Stimulated activated CD8-positive, alpha-beta memory T cell treated with anti-CD3 and anti-CD28 coated beads, Interleukin-4, amount 100 ng/mL, for 24 hours (primary cell): ENCODE data around the gene ST6GALNAC6.
"Not testable (repeated sequence)": the region's sequence is repeated elsewhere in the genome, so short reads cannot be mapped to it uniquely, and the experiment has no call there.

Experiments used
- DNase-seq: peaks from one replicate; pipeline ENCODE4 v3.0.0-alpha.2; 2020; ENCODE audit warnings: low read depth

The ST6GALNAC6 gene

DNA sequence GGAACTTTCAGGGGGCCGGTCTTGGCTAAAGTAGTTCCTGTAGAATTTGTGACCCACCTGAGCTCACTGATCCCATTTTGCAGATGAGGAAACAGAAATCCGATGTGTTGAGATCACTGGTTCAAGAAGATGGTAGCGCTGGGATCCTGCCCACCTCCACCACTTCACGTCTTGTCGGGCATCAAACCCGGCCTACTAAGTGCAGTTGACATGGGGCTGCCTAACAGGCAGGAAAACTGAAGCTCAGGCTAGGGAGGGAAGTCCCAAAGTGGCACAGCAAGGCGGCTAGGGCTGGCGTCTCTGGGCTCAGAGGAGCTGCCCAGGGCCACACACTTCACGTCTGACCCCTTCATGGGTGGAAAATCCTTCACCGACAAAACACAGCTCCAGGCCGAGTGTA, 44.4 kb downstream of the ST6GALNAC6 start:
- no peak for DNase-seq

DNA sequence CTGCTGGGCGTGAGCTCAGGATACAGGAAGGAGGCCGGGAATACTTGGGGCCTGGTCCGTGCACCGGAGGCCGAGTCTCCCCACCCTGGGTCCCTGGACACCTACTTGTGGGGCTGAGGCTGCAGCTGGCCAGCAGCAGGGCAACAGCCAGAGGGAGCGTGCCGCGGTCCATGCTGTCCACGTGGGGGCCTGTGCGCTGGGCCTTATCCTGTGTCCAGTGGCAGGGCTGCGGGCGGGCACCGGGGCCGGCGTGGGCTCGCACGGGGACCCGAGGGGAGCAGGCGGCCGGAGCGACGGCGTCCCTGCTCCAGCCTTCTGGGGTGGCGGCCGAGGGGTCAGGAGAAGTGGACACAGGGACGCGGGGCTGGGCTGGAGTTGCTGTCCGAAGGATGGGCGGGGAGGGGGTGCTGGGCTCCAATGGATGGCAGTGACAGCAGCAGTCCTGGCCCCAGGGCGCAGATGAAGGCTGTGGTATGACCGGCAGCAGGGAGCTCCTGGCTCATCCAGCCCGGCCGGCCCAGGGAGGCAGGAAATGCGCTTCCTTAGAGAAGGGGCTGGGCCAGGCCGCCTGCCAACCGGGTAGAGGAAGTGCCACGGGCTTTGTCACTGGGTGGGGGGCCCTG, 45.1 kb downstream of the ST6GALNAC6 start, which contains the start of gene ENG:
ENG (minus strand) TSS at position 475 of the 623 bp plus-strand sequence; CDS start at position 172, 303 bp downstream.
- no peak for DNase-seq

DNA sequence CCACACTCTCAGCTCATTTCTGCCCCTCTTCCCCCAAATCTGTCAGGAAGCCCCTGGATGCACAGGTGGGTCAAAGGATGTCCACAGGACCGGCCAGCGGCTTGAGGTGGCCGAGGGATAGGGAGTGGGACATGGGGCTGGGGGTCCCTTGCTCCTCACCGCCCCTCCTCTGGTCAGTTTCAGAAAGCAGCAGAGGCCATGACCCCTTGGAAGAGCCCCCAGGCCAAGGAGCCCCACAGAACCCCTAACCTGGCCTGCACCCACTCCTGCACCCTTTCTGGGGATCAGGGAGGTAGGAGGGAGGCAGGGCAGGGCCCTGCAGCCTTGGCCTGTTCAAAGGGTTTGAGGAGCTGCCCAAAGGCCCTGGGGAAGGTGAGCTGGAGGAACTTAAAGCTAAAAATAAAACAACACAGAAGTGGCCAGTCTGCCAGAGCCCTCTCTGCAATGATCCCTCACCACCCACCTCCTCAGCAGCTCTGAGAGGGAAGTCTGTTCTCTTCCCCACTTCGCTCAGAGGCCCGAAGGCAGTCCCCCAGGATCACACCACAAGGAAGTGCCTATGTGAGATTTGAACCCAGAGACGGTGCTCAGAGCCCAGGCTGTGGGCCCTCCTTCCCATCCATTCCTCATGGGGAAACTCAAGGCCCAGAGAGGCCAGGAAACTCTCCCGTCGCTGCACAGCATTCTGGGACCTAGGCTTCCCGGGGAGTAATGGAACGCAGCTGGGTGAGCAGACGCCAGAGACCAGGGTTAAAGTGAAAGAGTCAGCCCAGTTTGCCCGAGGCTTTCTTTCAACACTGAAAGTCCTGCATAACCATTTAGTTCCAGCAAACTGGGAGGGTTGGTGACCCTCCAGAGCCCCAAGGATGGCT, 45.9 kb downstream of the ST6GALNAC6 start:
- DNase-seq, result no peak

DNA sequence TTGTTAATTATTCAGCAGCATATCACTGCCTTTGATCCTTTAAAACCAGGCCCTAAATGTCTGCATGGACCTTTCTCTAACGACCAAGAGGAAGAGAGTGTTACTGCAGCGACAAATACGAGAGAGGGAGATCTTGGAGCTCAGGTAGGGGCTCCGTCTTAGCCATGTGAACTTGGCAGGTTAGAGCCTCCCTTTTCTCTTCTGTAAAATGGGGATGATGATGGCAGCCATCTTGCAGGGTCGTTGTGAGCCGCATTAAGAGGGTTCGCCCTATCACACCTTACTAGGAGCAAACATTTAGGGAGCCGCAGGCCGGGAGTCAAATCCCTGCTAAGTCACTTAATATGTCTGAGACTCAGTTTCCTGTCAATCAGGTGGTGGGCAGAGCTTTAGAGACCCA, 46.6 kb downstream of the ST6GALNAC6 start:
- no peak for DNase-seq

DNA sequence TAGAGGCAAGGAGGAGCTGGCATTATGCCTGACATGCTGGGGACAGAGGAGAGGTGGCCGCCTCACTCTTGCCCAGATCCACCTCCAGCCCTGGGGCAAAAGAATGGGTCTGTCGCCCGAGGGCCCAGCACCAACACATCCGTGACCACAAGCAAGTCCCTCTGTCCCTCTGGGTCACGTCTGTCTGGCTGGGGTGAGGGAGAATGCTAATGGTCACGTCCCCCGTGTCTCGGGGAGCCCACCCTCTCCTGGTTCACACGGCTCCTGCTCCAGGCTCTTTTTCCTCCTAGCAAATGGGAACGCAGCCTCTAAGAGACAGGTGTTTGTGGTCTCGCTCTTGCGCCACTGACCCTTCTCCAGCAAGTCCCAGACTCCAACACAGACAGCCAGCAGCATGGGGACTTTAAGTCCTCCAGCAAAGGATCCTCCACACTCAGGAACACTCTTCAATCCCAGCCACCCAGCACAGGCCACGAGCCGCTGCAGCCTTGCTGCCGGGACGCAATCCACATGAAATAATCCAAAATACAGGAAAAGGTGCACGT, 49.0 kb downstream of the ST6GALNAC6 start:
- DNase-seq, result no peak

DNA sequence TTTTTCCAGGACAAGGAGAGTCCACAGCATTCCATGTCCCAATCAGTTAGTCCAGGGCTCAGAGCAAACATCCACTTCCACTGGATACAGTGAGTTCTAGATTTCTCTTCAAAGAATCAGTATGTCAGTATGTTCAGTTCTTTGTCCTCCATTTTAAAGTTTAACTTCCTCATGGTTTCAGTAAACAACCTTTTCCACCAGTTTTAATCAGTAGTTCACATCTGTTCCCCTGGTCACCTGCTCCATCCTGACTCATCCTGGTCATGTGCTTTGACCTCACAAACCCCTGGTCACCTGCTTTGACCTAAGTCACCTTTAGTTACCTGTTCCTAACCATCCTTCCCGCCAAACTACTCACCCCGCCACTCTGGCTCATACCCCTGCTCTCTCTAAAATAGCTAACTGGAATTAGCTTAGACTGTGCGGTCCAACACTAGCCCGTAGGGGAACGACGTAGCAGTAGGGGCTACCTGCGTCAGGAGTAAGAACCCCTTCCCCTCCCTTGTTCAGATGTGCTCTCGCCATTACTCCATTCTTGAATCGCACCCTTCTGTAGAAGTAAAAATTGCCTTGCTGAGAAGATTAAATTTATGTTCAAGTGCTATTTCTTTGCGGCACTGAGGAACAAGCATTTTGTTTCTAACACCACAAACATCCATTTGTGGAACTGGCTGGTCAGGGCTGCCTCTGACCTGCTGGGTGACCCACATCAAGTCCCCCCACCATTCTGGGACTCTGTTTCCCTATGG, 50.5 kb downstream of the ST6GALNAC6 start:
- no peak for DNase-seq

DNA sequence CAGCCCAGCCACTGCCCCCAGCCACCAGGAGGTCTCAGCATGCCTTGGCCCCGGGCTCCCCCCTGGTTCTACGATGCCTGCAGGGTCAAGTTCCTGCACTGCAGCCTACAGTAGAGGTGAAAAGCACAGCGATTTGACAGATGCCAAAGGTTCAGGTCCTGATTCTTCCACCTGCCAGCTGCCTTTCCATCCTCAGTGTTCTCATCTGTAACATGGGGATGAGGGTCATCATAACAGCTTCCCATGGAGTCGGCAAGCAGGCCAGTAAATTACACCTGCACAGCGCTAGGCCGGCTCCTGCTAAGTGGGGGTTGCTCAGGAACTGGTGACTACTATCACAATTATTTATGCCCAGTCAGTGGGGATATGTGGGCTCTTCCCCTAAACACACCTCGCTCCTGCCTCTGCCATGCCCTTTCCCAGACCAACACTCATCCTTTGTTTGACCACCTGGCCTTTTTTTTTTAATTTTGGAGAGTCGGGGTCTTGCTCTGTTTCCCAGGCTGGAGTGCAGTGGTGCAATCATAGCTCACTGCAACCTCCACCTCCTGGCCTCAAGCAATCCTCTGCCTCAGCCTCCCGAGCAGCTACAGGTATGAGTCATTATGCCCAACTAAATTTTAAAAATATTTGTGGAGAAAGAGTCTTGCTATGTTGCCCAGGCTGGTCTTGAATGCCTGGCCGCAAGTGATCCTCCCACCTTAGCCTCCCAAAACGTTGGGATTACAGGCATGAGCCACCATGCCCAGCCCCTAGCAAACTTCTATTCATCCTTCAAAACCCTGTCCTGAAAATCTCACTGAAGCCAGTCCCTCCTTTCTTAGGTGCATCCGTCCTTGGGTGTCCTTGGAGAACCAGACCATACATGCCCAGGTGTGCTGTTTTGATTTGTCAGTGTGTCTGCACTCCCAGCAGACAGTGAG, 51.3 kb downstream of the ST6GALNAC6 start:
- DNase-seq, result no peak

DNA sequence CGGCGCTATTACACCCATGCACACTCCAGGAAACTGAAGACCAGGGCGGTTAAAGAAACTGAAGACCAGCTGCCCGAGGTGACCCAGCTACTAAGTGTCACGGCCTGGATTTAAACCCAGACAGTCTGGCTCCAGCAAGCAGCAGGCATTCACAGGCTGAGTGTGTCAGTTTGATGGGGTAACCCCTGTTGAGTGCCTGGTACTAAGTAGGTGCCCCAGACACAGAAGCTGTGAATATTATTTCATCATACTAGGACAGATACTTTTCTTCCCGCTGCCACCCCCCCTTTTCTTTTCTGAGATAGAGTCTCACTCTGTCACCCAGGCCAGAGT, 52.3 kb downstream of the ST6GALNAC6 start:
- no peak for DNase-seq

DNA sequence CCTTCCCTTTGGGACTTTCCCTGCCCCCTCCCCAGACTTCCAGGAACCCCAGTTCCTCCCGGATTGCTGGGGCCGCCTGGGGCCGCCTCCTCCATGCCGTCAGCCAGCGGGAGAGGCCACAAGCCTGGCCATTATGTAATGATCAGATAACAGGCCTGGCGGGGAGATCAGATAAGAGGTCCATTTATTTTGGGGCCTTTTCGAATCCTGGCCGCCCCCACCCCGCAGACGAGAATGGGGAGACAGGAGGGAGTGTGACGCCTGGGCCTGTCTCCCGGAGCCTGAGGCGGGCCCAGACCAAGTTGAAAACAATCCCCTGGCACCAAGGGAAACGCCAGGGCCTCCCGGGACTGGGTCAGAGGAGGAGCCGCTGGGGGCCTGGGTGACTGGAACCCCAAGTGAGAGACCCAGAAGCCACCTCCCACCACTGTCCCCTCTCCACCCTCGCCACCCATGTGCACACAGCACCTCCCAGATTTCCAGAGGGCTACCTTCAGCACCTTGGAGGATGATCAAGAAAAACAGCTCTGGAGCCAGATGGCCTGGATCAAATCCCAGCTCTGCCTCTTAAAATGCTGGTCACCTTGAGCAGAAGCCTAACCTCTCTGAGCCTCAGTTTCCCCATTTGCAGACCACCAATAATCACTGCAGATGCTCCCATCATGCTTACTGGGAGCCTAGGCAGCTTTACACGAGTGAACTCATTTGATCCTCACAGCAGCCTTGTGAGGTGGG, 52.8 kb downstream of the ST6GALNAC6 start:
- DNase-seq, result no peak

DNA sequence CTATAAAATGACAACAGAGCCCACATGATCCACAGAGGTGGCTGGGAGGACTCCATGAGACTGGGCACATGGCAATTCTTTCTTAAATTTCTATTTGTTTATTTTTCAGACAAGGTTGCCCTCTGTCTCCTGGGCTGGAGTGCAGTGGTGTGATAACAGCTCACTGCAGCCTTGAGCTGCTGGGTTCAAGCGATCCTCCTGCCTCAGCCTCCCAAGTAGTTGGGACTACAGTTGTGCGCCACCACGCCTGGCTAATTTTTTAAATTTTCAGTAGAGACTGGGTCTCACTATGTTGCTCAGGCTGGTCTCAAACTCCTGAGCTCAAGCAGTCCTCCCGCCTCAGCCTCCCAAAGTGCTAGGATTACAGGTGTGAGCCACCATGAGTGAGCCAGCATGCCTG, 53.8 kb downstream of the ST6GALNAC6 start:
- DNase-seq, result not testable (repeated sequence)

DNA sequence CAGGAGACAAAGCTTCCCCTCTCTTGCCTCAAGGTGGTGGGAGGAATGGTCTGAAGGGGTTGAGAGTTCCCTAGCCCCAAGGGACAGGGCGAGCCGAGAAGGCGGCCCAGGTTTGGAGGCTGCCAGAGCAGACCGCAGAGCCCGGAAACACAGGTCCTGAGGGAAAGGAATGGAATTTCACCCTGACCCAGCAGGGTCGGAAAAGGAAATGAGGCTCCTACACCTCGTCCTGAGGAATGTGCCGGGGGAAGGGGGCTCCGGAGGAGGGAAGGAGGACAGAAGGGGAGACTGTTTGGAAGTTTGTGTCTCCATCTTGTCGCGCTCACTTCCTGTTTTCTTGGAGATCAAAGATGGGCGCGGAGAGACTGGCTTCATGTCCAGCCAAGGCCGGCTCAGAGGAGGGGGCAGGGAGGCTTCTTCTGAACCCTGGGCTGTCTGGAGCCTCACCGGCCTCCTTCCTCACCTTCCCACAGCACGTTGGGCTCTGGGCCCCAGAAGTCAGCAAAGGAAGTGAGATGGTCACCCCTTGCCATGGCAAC, 54.5 kb downstream of the ST6GALNAC6 start:
- DNase-seq, result no peak

DNA sequence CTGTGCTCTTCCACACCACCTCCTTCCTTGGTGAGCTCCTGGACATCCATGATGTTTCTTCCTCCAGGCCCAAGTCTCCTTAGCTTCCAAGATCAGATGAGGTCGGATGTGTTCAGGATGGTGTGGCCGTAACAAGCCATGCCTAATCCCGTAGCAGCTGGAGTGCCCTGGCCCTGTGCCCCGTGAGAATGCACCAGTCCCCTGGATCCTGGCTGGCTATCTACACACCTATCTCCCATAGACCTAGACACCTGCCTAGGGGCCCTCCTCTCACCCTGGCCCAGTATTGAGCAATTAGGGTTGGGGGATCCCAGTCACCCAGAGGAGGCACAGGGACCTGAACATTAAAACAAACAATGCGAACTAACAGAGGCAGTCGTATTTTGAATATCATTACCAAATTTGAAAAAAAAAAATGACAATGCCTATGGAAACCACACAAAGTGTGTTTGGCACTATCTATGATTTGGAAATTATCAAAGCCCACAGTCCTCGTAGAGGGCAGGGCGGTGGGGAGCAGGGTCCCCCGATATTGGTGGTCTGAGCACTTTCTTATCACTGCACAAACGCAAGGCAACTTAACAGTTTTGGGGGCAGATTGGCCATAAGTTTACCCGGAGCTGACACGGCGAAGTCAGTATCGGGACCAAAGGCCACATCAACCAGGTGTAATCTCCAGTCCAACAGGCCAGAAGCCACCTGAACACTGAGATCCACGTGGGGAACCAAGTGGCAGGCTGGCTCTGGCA, 58.1 kb downstream of the ST6GALNAC6 start:
- no peak for DNase-seq

DNA sequence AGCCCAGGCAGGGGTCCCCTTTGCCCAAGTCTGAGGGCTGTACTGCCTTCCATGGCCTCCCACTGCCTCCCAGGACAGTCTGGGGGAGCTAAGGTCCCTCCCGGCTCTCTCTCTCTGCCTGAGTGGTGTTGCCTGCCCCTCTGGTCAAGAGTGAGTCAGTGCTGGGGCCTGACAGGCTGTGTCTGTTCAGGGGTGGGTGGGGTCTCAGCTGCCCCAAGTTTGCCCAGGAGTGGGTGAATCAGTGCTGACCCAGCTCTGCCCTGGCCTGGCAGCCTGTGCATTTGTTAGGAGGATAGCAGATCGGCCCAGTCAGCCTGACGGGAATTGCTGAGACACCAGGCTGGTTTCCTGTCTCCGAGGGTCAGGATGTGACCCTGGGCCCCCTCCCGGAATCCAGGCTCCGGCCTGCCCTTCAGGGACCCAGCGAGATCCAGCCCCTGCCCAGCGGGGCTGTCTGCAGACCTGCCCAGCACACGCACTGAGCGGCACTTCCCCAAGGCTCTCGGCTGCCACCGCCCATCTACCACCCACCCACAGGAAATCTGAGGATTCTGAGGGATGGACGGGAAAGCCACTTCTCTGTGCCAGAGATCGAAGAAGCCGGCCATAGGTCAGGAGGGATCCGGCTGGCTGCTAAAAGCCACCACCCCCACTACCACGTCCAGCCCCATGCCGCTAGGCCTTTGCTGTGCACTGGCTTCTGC, 60.9 kb downstream of the ST6GALNAC6 start:
- DNase-seq, result no peak

DNA sequence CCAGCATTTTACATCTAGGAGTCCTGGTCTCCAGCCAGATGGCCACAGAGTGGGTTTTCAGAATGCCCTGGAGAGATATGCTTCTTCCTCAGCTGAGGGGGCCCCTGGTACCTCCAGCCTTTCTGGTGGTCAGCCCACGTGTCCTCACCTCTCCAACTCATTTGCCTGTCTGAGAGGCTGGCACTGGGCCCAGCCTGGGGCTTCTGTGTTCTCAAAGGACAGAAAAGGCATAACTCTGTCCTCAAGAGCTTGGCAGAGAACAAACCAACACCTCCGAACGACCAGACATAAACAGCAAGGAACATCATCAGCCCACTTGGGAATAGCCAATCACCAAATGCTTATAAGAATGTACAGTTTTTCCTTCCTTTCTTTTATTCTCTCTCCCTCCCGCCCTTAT, 62.1 kb downstream of the ST6GALNAC6 start:
- no peak for DNase-seq

DNA sequence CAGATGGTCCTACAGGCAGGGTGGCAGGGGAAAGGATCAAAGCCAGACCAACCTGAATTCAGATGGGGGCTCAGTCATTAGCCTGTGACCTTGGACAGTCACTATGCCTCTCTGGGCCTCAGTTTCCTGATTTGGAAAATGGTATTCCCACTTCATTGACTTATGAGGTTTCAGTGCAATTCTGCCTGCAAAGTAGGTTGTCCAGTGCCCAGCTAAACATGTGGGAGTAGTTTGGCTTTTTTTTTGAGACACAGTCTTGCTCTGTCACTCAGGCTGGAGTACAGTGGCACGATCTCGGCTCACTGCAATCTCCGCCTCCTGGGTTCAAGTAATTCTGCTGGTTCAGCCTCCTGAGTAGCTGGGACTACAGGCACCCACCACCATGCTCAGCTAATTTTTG, 62.8 kb downstream of the ST6GALNAC6 start:
- not testable (repeated sequence) for DNase-seq

DNA sequence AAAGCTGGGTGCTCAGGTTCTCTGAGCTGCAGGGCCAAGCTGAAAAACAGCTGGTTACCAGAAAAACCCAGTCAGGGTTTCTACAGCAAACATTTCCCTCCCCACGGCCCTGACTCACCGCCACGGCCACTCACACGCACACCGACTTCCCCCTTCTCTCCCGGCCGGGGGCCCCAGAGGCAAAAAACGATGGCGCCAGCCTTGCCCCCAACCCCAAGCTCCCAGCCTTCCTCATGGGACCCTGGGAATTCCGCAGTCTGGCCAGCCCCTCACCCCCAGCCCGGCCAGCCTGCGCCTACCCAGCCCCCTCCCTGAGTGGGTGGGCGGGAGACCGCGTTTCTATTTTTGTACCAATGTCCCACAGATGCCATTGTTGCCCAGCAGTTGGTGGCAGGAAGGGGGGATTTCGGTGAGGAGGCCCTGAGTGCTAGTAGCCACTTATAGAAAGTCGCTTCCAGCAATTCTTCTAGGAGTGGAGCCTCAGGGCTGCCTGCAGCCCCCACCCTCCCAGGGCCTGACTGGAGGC, 63.3 kb downstream of the ST6GALNAC6 start:
- DNase-seq, result no peak
